Activated B cell treated with CpG ODN at 0.5 μM for 24 hours (primary cell): ENCODE results near the gene ATAT1. TPM values are rescaled to one million over a fixed set of nuclear protein-coding genes. Genes with fewer than 3 reads are reported as not detected.
A peak's percentile ranks its signal among the peaks of the same experiment; 100 is the strongest.

ENCODE experiments used
- ATAC-seq: fragments of 200-7000 bp; cut with Tn5 transposase; one replicate; pipeline ENCODE4 v1.10.0; 2021; ENCODE audit warnings: low read depth, mild to moderate bottlenecking, moderate library complexity
- CTCF ChIA-PET: fragments of 350-600 bp; sonication (Branson Sonifier 250); formaldehyde crosslinking; loops from one replicate; lab custom pipeline; 2021; ENCODE audit warnings: antibody characterized with exemption; lab: Charles Lee
- POLR2A ChIA-PET: fragments of 350-600 bp; sonication (Branson Sonifier 250); formaldehyde crosslinking; loops from one replicate; lab custom pipeline; 2021; ENCODE audit warnings: antibody characterized with exemption; lab: Charles Lee
- DNase-seq: peaks from one replicate; pipeline ENCODE4 v3.0.0; 2022
- H3K27ac Mint-ChIP-seq: one replicate; pipeline ENCODE4 v1.8.0; 2020; ENCODE audit warnings: mixed read lengths
- H3K27me3 Mint-ChIP-seq: one replicate; pipeline ENCODE4 v1.8.0; 2021; ENCODE audit warnings: mixed read lengths
- H3K36me3 Mint-ChIP-seq: one replicate; pipeline ENCODE4 v1.8.0; 2021; ENCODE audit warnings: low read depth, mixed read lengths
- H3K4me1 Mint-ChIP-seq: one replicate; pipeline ENCODE4 v1.8.0; 2021; ENCODE audit warnings: mixed read lengths
- H3K4me3 Mint-ChIP-seq: one replicate; pipeline ENCODE4 v1.8.0; 2020; ENCODE audit warnings: mild to moderate bottlenecking, mixed read lengths
- H3K9me3 Mint-ChIP-seq: one replicate; pipeline ENCODE4 v1.8.0; 2020; ENCODE audit warnings: mixed read lengths
- intact Hi-C: fragments of 100-400 bp; cut with micrococcal nuclease; formaldehyde crosslinking; loops from one replicate; pipeline ENCODE4 v1.15.1; 2024
- total RNA-seq: library from RNA; stranded (reverse); gene quantifications from 2 replicates; pipeline ENCODE4 v1.2.3, GENCODE V29; 2022
- TF ChIP-seq, protein P1 (sequence below): fragments of 200-600 bp; IDR thresholded peaks from one replicate; pipeline ENCODE4 v1.8.0; 2022; ENCODE audit warnings: antibody characterized with exemption, mild to moderate bottlenecking

Gene ATAT1
- total RNA-seq = 6.9 and 10.3 TPM in 2 replicates

DNA sequence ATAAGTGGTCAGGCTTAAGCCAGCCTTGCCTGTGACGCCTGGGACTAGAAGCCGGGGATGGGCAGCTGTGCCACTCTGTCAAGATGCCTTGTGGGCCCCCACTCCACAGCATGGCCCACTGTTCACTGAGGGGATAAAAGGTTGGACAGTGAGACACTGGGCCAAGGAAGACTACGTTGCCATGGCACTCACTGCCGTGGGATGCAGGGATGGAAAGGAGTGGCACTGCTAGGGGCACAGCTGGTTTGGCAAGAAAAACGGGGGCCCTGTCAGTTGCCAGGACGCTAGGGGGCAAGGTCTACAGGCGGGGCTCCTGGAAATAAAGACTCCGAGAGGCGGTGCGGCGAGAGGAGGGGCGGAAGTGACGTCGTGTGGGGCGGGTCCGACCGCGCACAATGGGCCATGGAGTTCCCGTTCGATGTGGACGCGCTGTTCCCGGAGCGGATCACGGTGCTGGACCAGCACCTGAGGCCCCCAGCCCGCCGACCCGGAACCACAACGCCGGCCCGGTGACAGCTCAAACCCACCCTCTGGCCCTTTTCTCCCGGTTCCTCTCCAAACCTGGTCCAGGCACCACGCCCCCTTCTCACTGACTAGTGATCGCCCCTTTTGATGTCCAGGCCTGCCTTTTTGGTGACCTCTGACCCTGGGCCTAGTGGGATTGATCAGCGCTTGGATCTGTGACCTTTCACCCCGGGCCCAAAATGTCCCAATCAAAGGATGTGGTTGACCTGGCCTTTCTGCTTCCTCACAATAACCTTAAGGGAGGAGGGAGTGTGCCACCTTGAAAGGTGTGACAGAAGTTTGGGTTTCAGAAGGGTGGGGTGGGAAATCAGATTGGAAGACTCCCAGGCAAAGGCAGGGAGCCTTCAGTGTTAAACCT is at the start of gene ATAT1:
Gene ATAT1 (plus strand): TSS at position 391 of the 883 bp plus-strand sequence.
- DNase-seq (peak; percentile 86), ATAC-seq (peak; percentile 99)
- H3K27ac Mint-ChIP-seq = peak within 1 kb of the TSS; percentile 89
- no peaks in the 10 kb centered on the region for H3K27me3 Mint-ChIP-seq
- intact Hi-C loops = loop anchor here (1.0 to 2.0 kb wide), 3 partner anchors 9 to 47 kb away; partner anchors contain the start of genes C6orf136, DHX16, MRPS18B and PPP1R10
- H3K4me3 Mint-ChIP-seq = peak within 1 kb of the TSS; percentile 90
- POLR2A ChIA-PET = interaction anchor here (0.5 to 3.1 kb wide), 7 partner anchors 9 to 104 kb away, joined by 5 to 17 read pairs (median 6); partner anchors contain the start of genes MRPS18B and PPP1R10
- peaks cover 21% of the 10 kb centered on the region for H3K4me1 Mint-ChIP-seq
- no peaks in the 10 kb centered on the region for H3K9me3 Mint-ChIP-seq
- TF ChIP-seq, protein P1, sequence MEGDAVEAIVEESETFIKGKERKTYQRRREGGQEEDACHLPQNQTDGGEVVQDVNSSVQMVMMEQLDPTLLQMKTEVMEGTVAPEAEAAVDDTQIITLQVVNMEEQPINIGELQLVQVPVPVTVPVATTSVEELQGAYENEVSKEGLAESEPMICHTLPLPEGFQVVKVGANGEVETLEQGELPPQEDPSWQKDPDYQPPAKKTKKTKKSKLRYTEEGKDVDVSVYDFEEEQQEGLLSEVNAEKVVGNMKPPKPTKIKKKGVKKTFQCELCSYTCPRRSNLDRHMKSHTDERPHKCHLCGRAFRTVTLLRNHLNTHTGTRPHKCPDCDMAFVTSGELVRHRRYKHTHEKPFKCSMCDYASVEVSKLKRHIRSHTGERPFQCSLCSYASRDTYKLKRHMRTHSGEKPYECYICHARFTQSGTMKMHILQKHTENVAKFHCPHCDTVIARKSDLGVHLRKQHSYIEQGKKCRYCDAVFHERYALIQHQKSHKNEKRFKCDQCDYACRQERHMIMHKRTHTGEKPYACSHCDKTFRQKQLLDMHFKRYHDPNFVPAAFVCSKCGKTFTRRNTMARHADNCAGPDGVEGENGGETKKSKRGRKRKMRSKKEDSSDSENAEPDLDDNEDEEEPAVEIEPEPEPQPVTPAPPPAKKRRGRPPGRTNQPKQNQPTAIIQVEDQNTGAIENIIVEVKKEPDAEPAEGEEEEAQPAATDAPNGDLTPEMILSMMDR = no peak
- CTCF ChIA-PET = interaction anchor here (1.2 to 1.6 kb wide), 4 partner anchors 43 to 104 kb away, joined by 3 to 11 read pairs (median 6); partner anchors contain the start of gene DHX16
- peaks cover 68% of the 10 kb centered on the region for H3K36me3 Mint-ChIP-seq

DNA sequence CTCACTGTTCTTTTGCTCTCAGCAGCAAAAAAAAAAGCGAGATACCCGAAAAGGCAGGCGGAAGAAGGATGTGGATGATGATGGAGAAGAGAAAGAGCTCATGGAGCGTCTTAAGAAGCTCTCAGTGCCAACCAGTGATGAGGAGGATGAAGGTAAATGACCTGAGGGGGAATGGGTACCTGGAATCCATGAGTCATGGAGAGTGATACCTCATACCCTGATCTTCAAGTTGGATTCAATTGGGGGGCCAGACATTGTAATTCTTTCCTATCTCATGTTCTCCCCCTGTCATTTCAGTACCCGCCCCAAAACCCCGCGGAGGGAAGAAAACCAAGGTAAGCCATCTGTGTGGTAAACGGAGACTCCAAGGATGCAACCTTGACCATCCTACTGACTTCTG is 48.6 kb upstream of the ATAT1 start:
- H3K4me3 Mint-ChIP-seq = no peak overlapping the region
- ATAC-seq = no peak
- no peaks in the 10 kb centered on the region for H3K9me3 Mint-ChIP-seq
- no peak overlapping the region for H3K27ac Mint-ChIP-seq
- ChIA-PET CTCF (interaction anchor here (1.4 kb wide), 1 partner anchor 19 kb away, joined by 4 read pairs; no protein-coding TSS in a partner anchor), POLR2A (interaction anchor here (1.6 kb wide), 1 partner anchor 33 kb away, joined by 4 read pairs; no protein-coding TSS in a partner anchor)
- TF ChIP-seq, protein P1 = no peak
- H3K36me3 Mint-ChIP-seq = peaks cover 79% of the 10 kb centered on the region
- intact Hi-C loops = no loop called here
- no peak for DNase-seq
- H3K4me1 Mint-ChIP-seq = peaks cover 20% of the 10 kb centered on the region
- no peaks in the 10 kb centered on the region for H3K27me3 Mint-ChIP-seq

DNA sequence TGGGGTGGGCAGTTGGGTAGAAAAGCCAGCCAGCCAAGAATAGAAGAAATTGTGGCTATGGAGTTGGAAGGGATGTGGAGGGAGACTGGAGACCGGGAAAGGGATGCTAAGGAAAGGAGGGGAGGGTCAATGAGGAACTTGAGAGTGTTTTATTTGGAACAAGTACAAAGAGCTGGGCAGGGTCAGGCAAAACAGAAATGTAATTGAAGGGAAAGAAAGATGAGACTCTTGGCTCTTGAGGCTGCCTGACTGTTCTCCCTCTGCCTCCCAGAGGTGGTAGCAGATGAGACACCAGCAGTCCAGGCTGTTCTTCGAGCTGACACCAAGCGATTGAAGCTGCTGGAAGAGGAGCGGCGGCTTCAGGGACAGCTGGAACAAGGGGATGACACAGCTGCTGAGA is 42.8 kb upstream of the ATAT1 start:
- ATAC-seq (no peak), DNase-seq (no peak)
- no peaks in the 10 kb centered on the region for H3K9me3 Mint-ChIP-seq
- no peak overlapping the region for H3K27ac Mint-ChIP-seq
- TF ChIP-seq, protein P1 = no peak
- H3K36me3 Mint-ChIP-seq = peaks cover 86% of the 10 kb centered on the region
- POLR2A ChIA-PET = interaction anchor here (0.9 kb wide), 1 partner anchor 91 kb away, joined by 3 read pairs; no protein-coding TSS in a partner anchor
- H3K27me3 Mint-ChIP-seq = no peaks in the 10 kb centered on the region
- no peaks in the 10 kb centered on the region for H3K4me1 Mint-ChIP-seq
- H3K4me3 Mint-ChIP-seq = no peak overlapping the region
- CTCF ChIA-PET = no interaction called here
- intact Hi-C loops = no loop called here

DNA sequence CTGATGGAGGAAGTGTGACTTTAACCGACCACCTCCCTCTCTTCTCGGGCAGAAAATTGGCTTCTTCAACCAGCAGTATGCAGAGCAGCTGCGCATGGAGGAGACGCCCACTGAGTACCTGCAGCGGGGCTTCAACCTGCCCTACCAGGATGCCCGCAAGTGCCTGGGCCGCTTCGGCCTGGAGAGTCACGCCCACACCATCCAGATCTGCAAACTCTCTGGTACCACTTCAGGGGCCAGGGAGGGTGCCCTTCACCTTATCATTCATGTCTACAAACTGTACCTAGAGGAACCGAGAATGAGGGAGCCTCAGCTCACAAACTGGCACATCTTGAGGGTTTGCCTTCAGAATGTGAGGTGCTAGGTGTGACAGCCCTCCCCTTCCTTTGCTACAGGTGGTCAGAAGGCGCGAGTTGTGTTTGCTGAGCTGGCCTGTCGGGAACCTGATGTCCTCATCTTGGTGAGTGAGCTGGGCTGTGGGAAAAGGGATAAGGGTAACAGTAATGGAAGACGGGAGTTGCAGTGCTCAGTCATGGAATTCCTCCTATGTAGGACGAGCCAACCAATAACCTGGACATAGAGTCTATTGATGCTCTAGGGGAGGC is 36.8 kb upstream of the ATAT1 start:
- POLR2A ChIA-PET = interaction anchor here (1.2 kb wide), 1 partner anchor 25 kb away, joined by 4 read pairs; no protein-coding TSS in a partner anchor
- intact Hi-C loops = no loop called here
- H3K4me3 Mint-ChIP-seq = no peak overlapping the region
- no peaks in the 10 kb centered on the region for H3K9me3 Mint-ChIP-seq
- no peak overlapping the region for H3K27ac Mint-ChIP-seq
- no peaks in the 10 kb centered on the region for H3K27me3 Mint-ChIP-seq
- DNase-seq (no peak), ATAC-seq (no peak)
- CTCF ChIA-PET = no interaction called here
- TF ChIP-seq, protein P1 = no peak
- H3K4me1 Mint-ChIP-seq = no peaks in the 10 kb centered on the region
- H3K36me3 Mint-ChIP-seq = peaks cover 87% of the 10 kb centered on the region
